Kidney epithelial cell (primary cell): ENCODE measurements around the gene FAAH. TPM values are rescaled to one million over a fixed set of nuclear protein-coding genes. Genes with fewer than 3 reads are reported as not detected.

ENCODE experiments used
- DNase-seq: peaks from one replicate; pipeline ENCODE4 v3.0.0-alpha.2; 2010; ENCODE audit warnings: low read depth
- H3K27me3 ChIP-seq: 2 replicates; pipeline ENCODE4 v1.6.0; 2011; ENCODE audit warnings: low read length; ENCODE audit not compliant: control insufficient read depth, insufficient read depth
- H3K36me3 ChIP-seq: 2 replicates; pipeline ENCODE4 v1.5.1; 2011; ENCODE audit warnings: low read length; ENCODE audit not compliant: control insufficient read depth, insufficient read depth
- H3K4me3 ChIP-seq: 2 replicates; pipeline ENCODE4 v1.5.1; 2011; ENCODE audit warnings: low read depth, mild to moderate bottlenecking, control low read depth, low read length
- total RNA-seq: library from RNA; depleted of rRNA; stranded (reverse); fragments of >200 nt; gene quantifications from 2 replicates; pipeline ENCODE4 v1.2.3, GENCODE V29; 2015
- TF ChIP-seq, protein P1 (sequence below): IDR thresholded peaks from 2 replicates; pipeline ENCODE4 v1.5.1; 2011; ENCODE audit warnings: mild to moderate bottlenecking, moderate library complexity, low read length, control low read depth, inconsistent platforms; ENCODE audit not compliant: insufficient read depth, poor library complexity, severe bottlenecking

FAAH gene
- total RNA-seq, 1 donor from 2014 or later = 8.5 TPM

DNA sequence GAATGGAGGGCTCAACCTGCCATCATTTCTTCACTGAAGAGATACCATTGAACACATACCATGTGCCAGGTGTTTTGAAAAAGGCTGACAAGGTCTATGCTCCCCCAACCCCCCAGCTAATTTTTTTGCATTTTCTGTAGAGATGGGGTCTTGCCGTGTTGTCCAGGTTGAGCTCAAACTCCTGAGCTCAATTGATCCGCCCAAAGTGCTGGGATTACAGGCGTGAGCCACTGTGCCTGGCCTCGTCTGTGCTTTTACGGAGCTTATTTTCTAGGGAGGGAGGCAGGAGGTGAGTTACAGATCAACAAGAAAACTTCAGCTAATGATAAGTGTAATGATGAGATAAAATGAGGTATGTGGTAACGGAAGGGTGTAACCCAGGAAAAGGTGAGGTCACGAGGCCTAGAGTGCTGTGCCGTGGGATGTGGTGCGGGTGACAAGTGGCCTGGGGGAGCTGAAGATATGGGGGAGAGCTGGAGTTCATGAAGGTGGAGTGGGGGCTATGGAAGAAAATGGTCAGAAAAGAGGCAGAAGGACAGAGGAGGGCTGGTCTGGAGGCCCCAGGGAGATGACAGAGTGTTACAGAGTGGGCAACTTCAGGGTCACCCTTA is 28.2 kb downstream of the FAAH start:
- Histone ChIP-seq H3K36me3 (no peaks in the 10 kb centered on the region), H3K27me3 (peaks cover 6% of the 10 kb centered on the region), H3K4me3 (no peak overlapping the region)
- TF ChIP-seq, protein P1, sequence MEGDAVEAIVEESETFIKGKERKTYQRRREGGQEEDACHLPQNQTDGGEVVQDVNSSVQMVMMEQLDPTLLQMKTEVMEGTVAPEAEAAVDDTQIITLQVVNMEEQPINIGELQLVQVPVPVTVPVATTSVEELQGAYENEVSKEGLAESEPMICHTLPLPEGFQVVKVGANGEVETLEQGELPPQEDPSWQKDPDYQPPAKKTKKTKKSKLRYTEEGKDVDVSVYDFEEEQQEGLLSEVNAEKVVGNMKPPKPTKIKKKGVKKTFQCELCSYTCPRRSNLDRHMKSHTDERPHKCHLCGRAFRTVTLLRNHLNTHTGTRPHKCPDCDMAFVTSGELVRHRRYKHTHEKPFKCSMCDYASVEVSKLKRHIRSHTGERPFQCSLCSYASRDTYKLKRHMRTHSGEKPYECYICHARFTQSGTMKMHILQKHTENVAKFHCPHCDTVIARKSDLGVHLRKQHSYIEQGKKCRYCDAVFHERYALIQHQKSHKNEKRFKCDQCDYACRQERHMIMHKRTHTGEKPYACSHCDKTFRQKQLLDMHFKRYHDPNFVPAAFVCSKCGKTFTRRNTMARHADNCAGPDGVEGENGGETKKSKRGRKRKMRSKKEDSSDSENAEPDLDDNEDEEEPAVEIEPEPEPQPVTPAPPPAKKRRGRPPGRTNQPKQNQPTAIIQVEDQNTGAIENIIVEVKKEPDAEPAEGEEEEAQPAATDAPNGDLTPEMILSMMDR = no peak
- no peak for DNase-seq

DNA sequence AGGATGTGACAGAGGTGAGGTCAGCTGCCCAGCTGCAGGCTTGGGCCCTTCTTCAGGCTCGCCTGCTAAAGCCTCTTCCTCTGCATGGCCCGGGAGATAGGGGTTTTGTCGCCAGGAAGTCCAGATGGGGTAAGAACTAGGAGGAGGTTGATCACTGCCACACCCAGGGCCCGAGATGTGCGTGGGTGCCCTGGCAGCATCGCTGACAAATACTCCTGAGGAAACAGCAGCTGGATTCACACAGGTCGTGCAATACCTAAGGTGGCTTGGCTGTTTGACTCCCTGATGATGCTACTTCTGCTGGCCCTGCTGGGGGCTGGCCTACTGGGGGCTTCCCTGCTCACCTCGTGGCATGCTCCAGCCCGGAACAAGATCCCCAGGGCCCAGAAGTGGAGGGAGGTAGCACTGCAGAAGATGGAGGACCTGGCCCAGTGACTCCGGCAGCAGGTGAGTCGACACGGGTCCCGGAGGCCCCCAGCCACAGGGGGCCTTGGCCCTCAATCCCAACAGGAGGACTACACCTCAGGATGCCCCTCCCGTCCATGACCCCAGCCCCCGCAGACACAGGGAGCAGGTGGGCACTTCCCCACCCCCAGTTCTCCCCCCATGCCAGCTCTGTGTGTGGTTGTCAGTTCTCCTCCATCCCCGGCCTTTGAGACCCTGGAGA is 29.6 kb downstream of the FAAH start:
- peaks cover 6% of the 10 kb centered on the region for H3K27me3 ChIP-seq
- no peak overlapping the region for H3K4me3 ChIP-seq
- TF ChIP-seq, protein P1 = no peak
- H3K36me3 ChIP-seq = no peaks in the 10 kb centered on the region
- no peak for DNase-seq

GRCh38 chr1:46424730-46425129 is 30.6 kb downstream of the FAAH start:
- Histone ChIP-seq H3K4me3 (no peak overlapping the region), H3K36me3 (no peaks in the 10 kb centered on the region), H3K27me3 (peaks cover 6% of the 10 kb centered on the region)
- TF ChIP-seq, protein P1 = no peak
- no peak for DNase-seq

DNA sequence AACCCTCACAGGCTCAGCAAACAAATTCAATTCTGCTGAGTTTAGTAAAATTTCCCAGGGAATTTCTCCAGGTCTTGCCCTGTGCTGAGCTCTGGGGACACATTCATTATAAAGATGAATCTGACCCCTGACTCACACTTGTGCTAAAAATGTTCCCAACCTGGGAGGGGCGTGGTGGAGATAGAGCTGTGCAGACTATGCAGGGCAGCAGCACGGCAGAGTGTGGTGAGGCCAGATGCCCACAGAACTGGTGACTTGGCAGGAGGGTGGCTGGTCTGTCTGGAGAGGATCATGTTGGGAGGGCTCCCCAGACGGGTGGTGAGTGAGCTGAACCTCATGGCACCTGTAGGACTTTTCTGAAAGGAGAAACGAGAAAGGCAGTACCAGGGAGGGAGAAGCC is 31.6 kb downstream of the FAAH start:
- H3K36me3 ChIP-seq = no peaks in the 10 kb centered on the region
- no peak overlapping the region for H3K4me3 ChIP-seq
- H3K27me3 ChIP-seq = peaks cover 8% of the 10 kb centered on the region
- no peak for DNase-seq
- TF ChIP-seq, protein P1 = no peak

- TF ChIP-seq, protein P1 = no peak
- H3K4me3 ChIP-seq = no peak overlapping the region
- H3K27me3 ChIP-seq = peaks cover 13% of the 10 kb centered on the region
- H3K36me3 ChIP-seq = no peaks in the 10 kb centered on the region
- DNase-seq = no peak
These were observed 33.4 kb downstream of the FAAH start for GRCh38 chr1:46427541-46427940.

DNA sequence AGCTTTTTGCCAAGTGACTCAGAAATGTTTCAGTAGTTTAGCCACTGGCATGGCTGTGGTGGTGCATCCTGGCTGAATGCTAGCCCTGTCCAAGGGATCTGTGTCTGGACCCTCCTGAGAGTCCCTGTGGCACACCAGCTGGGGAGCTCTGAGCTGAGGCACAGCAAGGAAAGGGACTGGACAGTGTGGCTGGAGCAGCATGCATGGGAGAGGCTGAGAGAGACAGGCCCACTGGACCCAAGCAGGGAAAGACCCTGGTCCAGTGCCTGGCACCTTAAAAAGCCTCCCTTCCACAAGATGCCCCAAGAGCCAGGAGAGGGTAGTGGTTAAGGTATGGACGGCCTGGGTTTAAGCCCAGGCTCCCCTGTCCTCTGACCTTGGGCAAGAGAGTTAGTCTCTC is 35.3 kb downstream of the FAAH start:
- Histone ChIP-seq H3K27me3 (peaks cover 13% of the 10 kb centered on the region), H3K4me3 (no peak overlapping the region), H3K36me3 (no peaks in the 10 kb centered on the region)
- TF ChIP-seq, protein P1 = no peak
- no peak for DNase-seq
